HepG2 (cell line): ENCODE data around the gene BLID. TPM values are rescaled to one million over a fixed set of nuclear protein-coding genes. Genes with fewer than 3 reads are reported as not detected.

Experiments used
- ATAC-seq: fragments of 200-7000 bp; cut with Tn5 transposase; 3 replicates; pipeline ENCODE4 v1.9.1; 2020; ENCODE audit warnings: mild to moderate bottlenecking, moderate library complexity
- BruUV-seq: library from RNA; stranded (reverse); fragments of 400-500 nt; replicated peaks from 2 replicates; lab custom pipeline; 2021; lab: Mats Ljungman, UMichigan
- CTCF ChIA-PET: fragments of 300-600 bp; formaldehyde crosslinking; extraction: SDS; loops from one replicate; lab custom pipeline; 2021; ENCODE audit warnings: low total read pairs, inconsistent platforms, low intra/inter-chr PET ratio; lab: Yijun Ruan, JAX
- POLR2A ChIA-PET: fragments of 350-600 bp; sonication (Branson Sonifier 250); formaldehyde crosslinking; loops from one replicate; lab custom pipeline; 2020; ENCODE audit warnings: antibody characterized with exemption, inconsistent platforms; lab: Yijun Ruan, JAX
- DNase-seq: peaks from one replicate; pipeline ENCODE4 v3.0.0-alpha.2; 2015; ENCODE audit warnings: low spot score
- FAIRE-seq: peaks from 3 replicates; lab custom pipeline; 2011; peaks lifted over from hg19 to GRCh38; lab: Jason Lieb, UNC
- H2AFZ ChIP-seq: one replicate; pipeline ENCODE4 v1.6.1; 2011; ENCODE audit warnings: low read length, inconsistent platforms
- H3K27ac ChIP-seq: fragments of 300-600 bp; 3 replicates; pipeline ENCODE4 v1.8.0; 2011; ENCODE audit warnings: mixed run types, mild to moderate bottlenecking, mixed read lengths, low read length, inconsistent platforms; ENCODE audit not compliant: insufficient read depth; ENCODE audit errors: extremely low read length
- H3K27me3 ChIP-seq, 2 experiments: fragments of 200-600 bp in 1 of 2; 2 replicates in 1 of 2; 3 replicates in 1 of 2; pipeline versions ENCODE4 v1.6.0 to v1.8.0; 2011; ENCODE audit warnings: low read length in 2 of 2, mild to moderate bottlenecking in 2 of 2, moderate library complexity in 2 of 2, inconsistent platforms in 1 of 2; ENCODE audit not compliant: insufficient read depth in 2 of 2, control insufficient read depth in 1 of 2
- H3K36me3 ChIP-seq, 2 experiments: fragments of 200-600 bp in 1 of 2; replicated peaks in 1 of 2; 2 replicates in 1 of 2; 3 replicates in 1 of 2; pipeline versions ENCODE4 v1.5.1 to v1.8.0; 2011; ENCODE audit warnings: low read length in 2 of 2, inconsistent platforms in 1 of 2; ENCODE audit not compliant: insufficient read depth in 2 of 2, control insufficient read depth in 1 of 2
- H3K4me1 ChIP-seq: 2 replicates; pipeline ENCODE4 v1.5.1; 2012; ENCODE audit warnings: low read length, inconsistent platforms; ENCODE audit not compliant: insufficient read depth
- H3K4me2 ChIP-seq: 2 replicates; pipeline ENCODE4 v1.6.0; 2011; ENCODE audit warnings: low read depth, low read length, inconsistent platforms
- H3K4me3 ChIP-seq, 3 experiments: fragments of 200-600 bp in 1 of 3; sonication (generic), shearing (Covaris generic) in 1 of 3; replicated peaks in 1 of 3; 2 replicates each; pipeline ENCODE4 v1.5.1; 2011 to 2016; ENCODE audit warnings: low read length in 3 of 3, inconsistent platforms in 2 of 3, low read depth in 2 of 3, mild to moderate bottlenecking in 2 of 3, control low read depth in 1 of 3, mixed read lengths in 1 of 3; ENCODE audit not compliant: insufficient read depth in 1 of 3
- H3K79me2 ChIP-seq: one replicate; pipeline ENCODE4 v1.6.1; 2011; ENCODE audit warnings: low read length, inconsistent platforms; ENCODE audit not compliant: insufficient read depth
- H3K9ac ChIP-seq: 2 replicates; pipeline ENCODE4 v1.6.0; 2011; ENCODE audit warnings: mild to moderate bottlenecking, low read depth, low read length, inconsistent platforms; ENCODE audit not compliant: insufficient read depth
- H3K9me3 ChIP-seq: 2 replicates; pipeline ENCODE4 v1.5.1; 2012; ENCODE audit warnings: mild to moderate bottlenecking, low read length
- H4K20me1 ChIP-seq: 2 replicates; pipeline ENCODE4 v1.6.0; 2011; ENCODE audit warnings: inconsistent platforms, mild to moderate bottlenecking, low read length, moderate library complexity; ENCODE audit not compliant: insufficient read depth
- AFF4 ChIP-seq: sonication (generic); formaldehyde crosslinking; IDR thresholded peaks from 2 replicates; pipeline ENCODE4 v1.4.0; 2020; ENCODE audit warnings: missing genetic modification reagents
- CENPX ChIP-seq: sonication (generic); formaldehyde crosslinking; IDR thresholded peaks from 2 replicates; pipeline ENCODE4 v1.9.0; 2021; ENCODE audit warnings: mild to moderate bottlenecking, missing genetic modification reagents, moderate library complexity
- ETS1 ChIP-seq: sonication (generic); formaldehyde crosslinking; IDR thresholded peaks from 2 replicates; pipeline ENCODE4 v1.4.0; 2020; ENCODE audit warnings: missing genetic modification reagents
- IRF9 ChIP-seq: sonication (generic); formaldehyde crosslinking; IDR thresholded peaks from 2 replicates; pipeline ENCODE4 v1.8.0; 2022; ENCODE audit warnings: missing genetic modification reagents, mild to moderate bottlenecking, borderline replicate concordance
- KLF15 ChIP-seq: sonication (generic); formaldehyde crosslinking; IDR thresholded peaks from 2 replicates; pipeline ENCODE4 v1.8.1; 2023; ENCODE audit warnings: borderline replicate concordance, mild to moderate bottlenecking, inconsistent platforms, missing genetic modification reagents, mixed read lengths
- KLF16 ChIP-seq, 2 experiments: sonication (generic) in 1 of 2; formaldehyde crosslinking in 1 of 2; IDR thresholded peaks; 2 replicates each; pipeline versions ENCODE4 v1.6.1 to v1.8.0; 2016 to 2023; ENCODE audit warnings: missing genetic modification reagents in 2 of 2, missing compliant biosample characterization in 1 of 2
- NKX3-1 ChIP-seq: sonication (generic); formaldehyde crosslinking; IDR thresholded peaks from 2 replicates; pipeline ENCODE4 v1.5.0; 2020; ENCODE audit warnings: missing genetic modification reagents
- PTBP1 ChIP-seq: fragments of 200-400 bp; formaldehyde crosslinking; IDR thresholded peaks from 2 replicates; pipeline ENCODE4 v1.6.1; 2018; ENCODE audit warnings: low read length, low read depth; ENCODE audit not compliant: poor library complexity, severe bottlenecking
- REPIN1 ChIP-seq: sonication (generic); formaldehyde crosslinking; IDR thresholded peaks from 2 replicates; pipeline ENCODE4 v1.8.0; 2022; ENCODE audit warnings: missing genetic modification reagents, low read depth, mild to moderate bottlenecking, borderline replicate concordance
- SUZ12 ChIP-seq: fragments of 150-350 bp; IDR thresholded peaks from 2 replicates; pipeline ENCODE4 v1.6.1; 2014; ENCODE audit warnings: low read depth, low read length
- ZFP90 ChIP-seq: sonication (generic); formaldehyde crosslinking; IDR thresholded peaks from 2 replicates; pipeline ENCODE4 v1.8.0; 2022; ENCODE audit warnings: missing genetic modification reagents, mild to moderate bottlenecking, inconsistent platforms, borderline replicate concordance
- ZNF160 ChIP-seq: sonication (generic); formaldehyde crosslinking; IDR thresholded peaks from 2 replicates; pipeline ENCODE4 v1.8.0; 2022; ENCODE audit warnings: mild to moderate bottlenecking, inconsistent platforms, missing genetic modification reagents
- ZNF207 ChIP-seq: fragments of 450-650 bp; IDR thresholded peaks from 2 replicates; pipeline ENCODE4 v1.6.1; 2016; ENCODE audit warnings: antibody characterized with exemption, borderline replicate concordance
- ZNF280B ChIP-seq: sonication (generic); formaldehyde crosslinking; IDR thresholded peaks from 2 replicates; pipeline ENCODE4 v1.5.0; 2020; ENCODE audit warnings: missing genetic modification reagents, mild to moderate bottlenecking, borderline replicate concordance
- ZNF383 ChIP-seq: sonication (generic); formaldehyde crosslinking; IDR thresholded peaks from 2 replicates; pipeline ENCODE4 v1.4.0; 2020; ENCODE audit warnings: missing genetic modification reagents, mild to moderate bottlenecking, borderline replicate concordance
- WGBS: methylation state at CpG from one replicate; pipeline ENCODE4 v1.1.6; 2017; ENCODE audit warnings: low lambda C conversion rate; 5-methylcytosine and 5-hydroxymethylcytosine counted together
- in situ Hi-C: cut with HindIII; loops from 2 replicates; pipeline ENCODE4 v1.10.0; 2017; ENCODE audit warnings: low pct_unique_long_range_greater_than_20kb; ENCODE audit not compliant: extremely low pct_ligation_motif_present
- intact Hi-C: fragments of 100-400 bp; cut with micrococcal nuclease; formaldehyde crosslinking; loops from one replicate; pipeline ENCODE4 v1.10.0; 2022; ENCODE audit not compliant: unreplicated experiment
- polyA plus RNA-seq, 8 experiments: library from polyadenylated mRNA; depleted of rRNA in 3 of 8; stranded (reverse) in 7 of 8; unstranded in 1 of 8; fragments of >200 nt; fragmentation: Illumina TruSeq in 4 of 8; extraction: Trizol in 4 of 8; gene quantifications; 2 replicates each; pipeline versions ENCODE4 v1.2.1 to v1.2.3, GENCODE V29; 2011 to 2016; ENCODE audit warnings: low read depth in 4 of 8, missing spikeins in 1 of 8, mixed read lengths in 1 of 8; ENCODE audit not compliant: insufficient read depth in 1 of 8
- total RNA-seq, 5 experiments: library from RNA; depleted of rRNA; stranded (reverse); fragments of >200 nt; fragmentation: Illumina TruSeq; extraction: Trizol; gene quantifications; 2 replicates each; pipeline ENCODE4 v1.2.3, GENCODE V29; 2016; ENCODE audit warnings: low read depth in 1 of 5

The BLID gene
- total and polyA plus RNA-seq, 2 of the 13 experiments (the other 11 are each of a cell fraction or from before 2014, with no cell fraction given): not detected

- TF ChIP-seq ZNF280B (CRISPR knock-in tag) (no peak), NKX3-1 (CRISPR knock-in tag) (no peak), ZFP90 (CRISPR knock-in tag) (no peak), IRF9 (CRISPR knock-in tag) (no peak), ZNF160 (no peak), ZNF207 (no peak), KLF16 (CRISPR knock-in tag; IDR thresholded peaks at IDR 0.05) (no peak), KLF15 (CRISPR knock-in tag) (no peak), ZNF383 (CRISPR knock-in tag) (no peak), AFF4 (CRISPR knock-in tag) (no peak), SUZ12 (no peak), ETS1 (no peak), PTBP1 (no peak), REPIN1 (CRISPR knock-in tag) (no peak), CENPX (CRISPR knock-in tag) (no peak)
- TF ChIP-seq, all 625 proteins: peak for 0
- H3K79me2 ChIP-seq: no peaks in the 10 kb centered on the region
- no peak overlapping the region for H3K4me2 ChIP-seq
- no peaks in the 10 kb centered on the region for H3K4me1 ChIP-seq
- H3K9ac ChIP-seq: no peak overlapping the region
- intact Hi-C loops: no loop called here
- no peaks in the 10 kb centered on the region for H3K9me3 ChIP-seq
- in situ Hi-C loops: no loop called here
- ChIA-PET CTCF (no interaction called here), POLR2A (no interaction called here)
- H3K27ac ChIP-seq: no peak overlapping the region
- FAIRE-seq: no peak
- no peak for ATAC-seq
- BruUV-seq: no TSS peak
- WGBS: 0% methylated on average over 1 of the region's 1 CpG
- no peaks in the 10 kb centered on the region for H4K20me1 ChIP-seq
- H3K36me3 ChIP-seq: no peaks in the 10 kb centered on the region
- H3K27me3 ChIP-seq: no peaks in the 10 kb centered on the region
- no peak overlapping the region for H2AFZ ChIP-seq
- no peak overlapping the region for H3K4me3 ChIP-seq
- peak; percentile 9 for DNase-seq
Measured at GRCh38 chr11:122139595-122139866, 23.5 kb upstream of the BLID start.
